HuH-7 (cell line): ENCODE measurements around the gene VSNL1.
A peak's percentile ranks its signal among the peaks of the same experiment; 100 is the strongest.

ENCODE experiments used
- DNase-seq: peaks from one replicate; pipeline ENCODE4 v3.0.0; 2011; ENCODE audit warnings: low spot score

The VSNL1 gene

GRCh38 chr2:17540093-17540812, at the start of gene VSNL1:
Gene VSNL1 (plus strand): TSS chr2:17540696. CDS start chr2:17592075, 51,379 bp downstream.
- peak; percentile 81 for DNase-seq

GRCh38 chr2:17495590-17495989, 44.9 kb upstream of the VSNL1 start:
- no peak for DNase-seq

GRCh38 chr2:17497718-17498117, 42.8 kb upstream of the VSNL1 start:
- DNase-seq: no peak

- DNase-seq: no peak
Measured at GRCh38 chr2:17506736-17507616, 33.5 kb upstream of the VSNL1 start.

GRCh38 chr2:17515652-17516051, 24.8 kb upstream of the VSNL1 start:
- DNase-seq: no peak

- DNase-seq: no peak
Measured at GRCh38 chr2:17517481-17518211, 22.9 kb upstream of the VSNL1 start.

GRCh38 chr2:17518212-17519154, 22.0 kb upstream of the VSNL1 start, which contains the start of gene RAD51AP2:
Gene RAD51AP2 (minus strand): TSS chr2:17518440. CDS start chr2:17518415, 25 bp downstream.
- DNase-seq: peak; percentile 76

- no peak for DNase-seq
Measured at GRCh38 chr2:17519486-17519885, 21.0 kb upstream of the VSNL1 start.

- no peak for DNase-seq
Measured at GRCh38 chr2:17520761-17521160, 19.7 kb upstream of the VSNL1 start.

GRCh38 chr2:17521621-17522020, 18.9 kb upstream of the VSNL1 start:
- no peak for DNase-seq

GRCh38 chr2:17522303-17522702, 18.2 kb upstream of the VSNL1 start:
- DNase-seq: no peak

GRCh38 chr2:17529771-17530170, 10.7 kb upstream of the VSNL1 start:
- DNase-seq: no peak

GRCh38 chr2:17533546-17533945, 7.0 kb upstream of the VSNL1 start:
- DNase-seq: no peak

GRCh38 chr2:17536416-17536815, 4.1 kb upstream of the VSNL1 start:
- no peak for DNase-seq

- DNase-seq: no peak
Measured at GRCh38 chr2:17538022-17538843, 2.3 kb upstream of the VSNL1 start.

GRCh38 chr2:17538844-17539554, 1.5 kb upstream of the VSNL1 start:
- peak; percentile 40 for DNase-seq

- no peak for DNase-seq
Measured at GRCh38 chr2:17539611-17540092, 844 bp upstream of the VSNL1 start.

GRCh38 chr2:17540813-17541530, 476 bp downstream of the VSNL1 start:
- no peak for DNase-seq

- DNase-seq: no peak
Measured at GRCh38 chr2:17541531-17541950, 1.0 kb downstream of the VSNL1 start.
